Measurements from ENCODE around the gene ABCC2. TPM values are rescaled to one million over a fixed set of nuclear protein-coding genes. Genes with fewer than 3 reads are reported as not detected.

Gene ABCC2
- total and polyA plus RNA-seq, 2 of the 4 experiments (the other 2 are of a cell fraction) = 0.21 to 0.36 TPM

DNA sequence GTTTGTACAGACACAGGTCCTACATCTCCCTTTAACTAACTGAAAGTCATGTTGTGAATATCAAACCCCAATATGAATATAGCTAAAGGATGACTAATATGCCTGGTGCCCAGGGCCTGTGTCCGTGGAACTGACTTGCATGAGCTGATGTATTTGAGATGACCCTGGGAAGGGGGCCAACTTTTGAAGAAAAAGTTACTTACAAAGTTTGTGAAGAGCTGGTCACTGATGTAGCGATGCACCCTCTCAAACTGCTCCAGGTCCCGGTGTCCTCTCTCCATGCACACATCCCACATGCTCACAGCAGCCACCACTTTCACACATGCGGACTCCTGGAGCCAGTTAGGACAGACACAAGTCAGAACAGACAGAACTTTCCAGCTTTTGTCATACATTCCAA lies 106.2 kb downstream of the ABCC2 start:
- no peak overlapping the region for H2AK5ac ChIP-seq (ENCODE audit: low read depth, low read length)
- H2BK15ac ChIP-seq (ENCODE audit: low read depth, low read length) = no peak overlapping the region
- no peak overlapping the region for H4K8ac ChIP-seq (ENCODE audit: low read depth in 2 of 2, low read length in 2 of 2)
- DNase-seq (peak; percentile 77), ATAC-seq (ENCODE audit: low read depth) (peak; percentile 77)
- H4K91ac ChIP-seq (ENCODE audit: insufficient read depth, low read depth, low read length) = no peak overlapping the region
- dilution Hi-C loops (cut with HindIII; ENCODE audit: low sequenced_read_pairs, unreplicated experiment) (no loop called here), in situ Hi-C loops (cut with MboI; ENCODE audit: low sequenced_read_pairs) (no loop called here), intact Hi-C loops (cut with micrococcal nuclease) (no loop called here)
- WGBS, 2 experiments (ENCODE audit: extremely low coverage in 2 of 2, insufficient read length in 1 of 2) = 69% methylated on average over 2 of the region's 4 CpGs; no CpG with 5 or more reads in 1 of the 2 experiments
- ChIA-PET CTCF (interaction anchor here (0.6 to 1.4 kb wide), 2 partner anchors 13 to 16 kb away, joined by 3 to 4 read pairs; no protein-coding TSS in a partner anchor), POLR2A (ENCODE audit: unreplicated experiment) (no interaction called here)
- H4K5ac ChIP-seq (ENCODE audit: low read depth, low read length) = no peak overlapping the region
- no peak overlapping the region for H3K9ac ChIP-seq (ENCODE audit: low read depth, low read length)
- no peak overlapping the region for H3K4ac ChIP-seq (ENCODE audit: low read depth, low read length)
- H3K9me3 ChIP-seq (ENCODE audit: control insufficient read depth, insufficient read depth, low read length) = no peaks in the 10 kb centered on the region
- no peak overlapping the region for H3K14ac ChIP-seq (replicated peaks; ENCODE audit: low read depth, low read length)
- no peak for TF ChIP-seq CTCF (conservative IDR thresholded peaks at IDR 0.05; ENCODE audit: low read depth, low read length)
- no peak for TF ChIP-seq RCOR1 (IDR thresholded peaks at IDR 0.05; ENCODE audit: insufficient replicate concordance, low read length)
- no peak for TF ChIP-seq MXI1 (IDR thresholded peaks at IDR 0.05; ENCODE audit: borderline replicate concordance, low read depth, low read length)
- no peak for TF ChIP-seq SMC3 (IDR thresholded peaks at IDR 0.05; ENCODE audit: low read depth, low read length)
- TF ChIP-seq USF2 (IDR thresholded peaks at IDR 0.05; ENCODE audit: low read depth, low read length) = no peak
- no peak for TF ChIP-seq FOS (IDR thresholded peaks at IDR 0.05; ENCODE audit: low read depth, low read length)
- no peak for TF ChIP-seq MAZ (IDR thresholded peaks at IDR 0.05; ENCODE audit: borderline replicate concordance, low read depth, low read length)
- H3K27ac ChIP-seq (ENCODE audit: insufficient read depth, low read length) = no peak overlapping the region
- peaks cover 3% of the 10 kb centered on the region; the same call in 1 of the 2 replicates for H3K4me1 ChIP-seq (ENCODE audit: control insufficient read depth, insufficient read depth, low read length)
- H2BK5ac ChIP-seq (ENCODE audit: low read depth, low read length, poor library complexity, severe bottlenecking) = no peak overlapping the region
- H3K23ac ChIP-seq (ENCODE audit: low read depth, low read length) = no peak overlapping the region
- peaks cover under 1 to 10% of the 10 kb centered on the region in 2 experiments; a peak in 2 of 4 replicates for H3K79me1 ChIP-seq (ENCODE audit: low read depth in 1 of 2, low read length in 2 of 2)
- no peak overlapping the region for H3K56ac ChIP-seq (ENCODE audit: extremely low read depth, insufficient read depth, low read length)
- H3K9me1 ChIP-seq (ENCODE audit: insufficient read depth, low read length) = no peaks in the 10 kb centered on the region; the same call in 1 of the 2 replicates
- BruUV-seq (replicated peaks) = no TSS peak
- H2AFZ ChIP-seq (replicated peaks; ENCODE audit: low read length, poor library complexity) = no peak overlapping the region
- peaks cover 29% of the 10 kb centered on the region for H3K36me3 ChIP-seq (ENCODE audit: control insufficient read depth, insufficient read depth, low read length)
- no peak overlapping the region for H3K18ac ChIP-seq (ENCODE audit: low read depth, low read length)
- H3K4me2 ChIP-seq (ENCODE audit: low read depth, low read length) = no peak overlapping the region
- no peak overlapping the region for H2AK9ac ChIP-seq (replicated peaks; ENCODE audit: low read depth, low read length, poor library complexity)
- no peaks in the 10 kb centered on the region for H4K20me1 ChIP-seq (ENCODE audit: insufficient read depth, low read length)
- H2BK120ac ChIP-seq (ENCODE audit: low read depth, low read length) = no peak overlapping the region
- H3K27me3 ChIP-seq (ENCODE audit: control insufficient read depth, insufficient read depth, low read length) = no peaks in the 10 kb centered on the region
- no peak overlapping the region for H3K4me3 ChIP-seq (ENCODE audit: insufficient read depth, low read depth, low read length)
- no peak overlapping the region for H2BK20ac ChIP-seq (ENCODE audit: low read depth, low read length)

Data from IMR-90 (cell line).